Femur (tissue), 1 donor: ENCODE results near the gene CARD11.
A peak's percentile ranks its signal among the peaks of the same experiment; 100 is the strongest.

ENCODE experiments used
- DNase-seq: peaks from one replicate; pipeline ENCODE4 v3.0.0-alpha.2; 2017

Gene CARD11

DNA sequence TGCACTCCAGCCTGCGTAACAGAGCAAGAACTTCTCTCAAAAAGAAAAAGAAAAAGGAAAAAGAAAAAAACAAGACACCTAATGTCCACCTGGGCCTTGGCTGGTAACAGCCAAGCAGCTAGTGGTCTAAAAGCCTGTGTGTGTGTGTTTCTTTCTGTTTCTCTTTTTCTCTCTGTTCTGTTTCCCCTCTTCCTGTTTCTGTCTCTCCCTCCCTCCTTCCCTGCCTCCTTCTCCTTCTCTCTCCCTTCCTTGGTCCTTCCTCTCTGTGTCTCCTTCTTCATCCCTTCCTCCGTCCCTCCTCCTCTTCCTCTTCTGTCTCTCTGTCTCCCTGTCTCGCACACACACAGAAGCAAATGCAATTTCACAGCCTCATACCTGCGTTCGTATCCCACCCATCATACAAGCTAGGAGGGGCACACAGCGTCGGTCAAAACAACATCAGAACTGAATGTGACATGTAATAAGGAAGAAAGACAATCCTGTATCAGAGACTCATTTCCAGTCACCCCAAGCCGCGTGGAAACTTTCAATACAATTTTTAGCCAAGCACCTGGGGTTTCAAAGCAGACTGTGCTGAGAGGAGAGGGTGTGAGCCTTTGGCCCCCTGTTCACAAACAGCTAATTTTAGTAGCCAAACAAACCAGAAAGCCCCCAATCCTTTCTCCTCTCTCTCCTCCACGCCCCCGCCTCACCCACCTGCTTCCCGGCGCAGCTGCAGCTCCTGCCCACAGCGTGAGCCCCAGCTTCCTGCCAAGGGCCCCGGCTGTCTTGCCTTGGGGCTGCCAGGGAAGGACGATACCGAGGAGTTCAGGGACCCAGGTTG is 149.3 kb downstream of the CARD11 start:
- peak; percentile 65 for DNase-seq

DNA sequence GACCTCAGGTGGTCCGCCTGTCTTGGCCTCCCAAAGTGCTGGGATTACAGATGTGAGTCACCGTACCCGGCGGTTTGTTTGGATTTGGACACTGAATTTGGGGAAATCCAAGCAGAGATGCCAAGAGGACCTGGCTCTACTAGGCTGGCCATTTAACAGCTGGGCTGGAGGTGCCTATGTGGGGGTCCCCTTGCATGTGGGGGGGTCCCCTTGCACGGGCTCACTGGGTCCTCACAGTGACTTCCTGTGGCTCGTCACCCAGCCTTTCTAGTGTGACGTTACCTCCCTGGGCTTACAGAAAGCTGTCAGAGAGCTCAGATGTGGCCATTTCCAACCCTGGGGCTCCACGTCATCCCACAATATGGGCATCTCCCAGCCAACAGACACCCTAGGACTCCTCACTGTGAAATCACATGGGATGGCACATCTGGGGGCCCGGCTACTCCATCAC is 150.2 kb downstream of the CARD11 start:
- DNase-seq, result no peak

DNA sequence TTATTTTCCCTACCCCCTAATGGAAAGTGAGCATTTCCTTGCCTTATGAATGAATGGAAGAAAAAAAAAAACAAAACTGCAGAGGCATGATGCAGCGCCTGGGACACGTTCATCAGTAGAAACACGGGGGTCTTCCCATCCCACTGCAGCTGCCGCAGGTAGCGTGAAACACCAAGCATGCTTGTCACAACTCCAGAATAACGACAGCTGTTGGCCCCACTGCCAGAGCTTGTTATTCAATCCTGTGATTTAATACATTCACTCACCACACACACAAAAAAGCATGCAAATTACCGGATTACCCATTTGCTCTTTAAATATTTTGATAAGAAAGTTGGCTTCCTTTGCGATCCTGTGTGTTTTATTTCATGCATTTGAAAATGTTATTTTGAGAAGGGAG is 151.1 kb downstream of the CARD11 start:
- peak; percentile 51 for DNase-seq

DNA sequence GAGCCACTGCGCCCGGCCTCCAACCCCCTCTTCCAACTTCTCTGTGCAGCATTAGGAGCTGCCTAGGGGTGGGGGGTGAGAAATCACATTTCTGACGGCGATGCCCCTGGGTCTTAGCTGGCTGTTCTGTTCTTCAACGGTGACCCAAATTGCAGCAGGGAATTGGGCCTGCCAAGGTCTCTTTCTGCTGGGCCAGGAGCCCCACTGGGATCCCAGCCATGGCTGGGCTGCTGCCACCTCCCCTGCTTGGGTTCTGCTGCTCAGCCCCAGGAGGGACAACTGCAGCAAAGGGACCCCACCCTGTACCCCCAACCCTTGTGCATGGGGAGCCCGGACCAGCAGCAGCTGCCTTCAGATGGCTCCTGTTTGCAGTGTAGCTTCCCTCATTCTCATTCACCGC is 155.9 kb downstream of the CARD11 start:
- no peak for DNase-seq

DNA sequence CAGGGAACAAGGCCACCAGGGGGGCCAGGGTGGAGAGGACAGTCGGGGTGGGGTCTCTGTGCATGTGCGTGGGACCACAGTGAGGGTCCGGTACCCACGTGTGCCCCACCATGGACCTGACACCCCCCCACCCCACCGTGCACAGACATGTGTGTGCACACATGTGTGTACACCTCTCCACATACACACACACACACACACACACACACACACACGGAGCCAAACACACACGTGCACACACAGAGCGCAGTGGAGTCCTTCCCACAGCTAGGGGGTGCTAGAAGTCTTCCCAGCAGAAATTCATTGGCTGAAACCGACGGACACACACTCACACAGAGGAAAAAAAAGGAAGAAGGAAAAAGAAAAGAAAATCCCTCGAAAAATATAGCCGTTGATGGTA is 156.8 kb downstream of the CARD11 start:
- peak; percentile 76 for DNase-seq

DNA sequence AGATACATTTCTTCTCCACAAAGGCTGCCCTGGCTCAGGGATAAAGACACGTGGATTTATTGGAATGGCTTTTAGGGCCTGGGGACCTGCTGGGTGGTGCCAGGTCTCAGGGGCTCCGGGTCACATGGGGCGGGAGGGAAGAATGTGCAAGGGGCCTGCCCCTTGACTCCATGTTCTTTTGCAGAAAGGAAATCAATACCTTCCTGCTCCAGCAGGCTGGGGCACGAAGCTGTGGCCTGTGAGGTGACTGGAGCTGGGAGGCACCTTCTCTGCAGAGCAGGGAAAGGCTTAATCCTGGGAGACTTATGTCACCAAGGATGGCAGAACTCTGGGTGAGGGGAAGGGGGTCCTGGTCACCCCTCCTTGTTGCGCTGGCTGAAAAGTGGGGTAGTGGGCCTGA is 157.3 kb downstream of the CARD11 start:
- DNase-seq, result no peak

DNA sequence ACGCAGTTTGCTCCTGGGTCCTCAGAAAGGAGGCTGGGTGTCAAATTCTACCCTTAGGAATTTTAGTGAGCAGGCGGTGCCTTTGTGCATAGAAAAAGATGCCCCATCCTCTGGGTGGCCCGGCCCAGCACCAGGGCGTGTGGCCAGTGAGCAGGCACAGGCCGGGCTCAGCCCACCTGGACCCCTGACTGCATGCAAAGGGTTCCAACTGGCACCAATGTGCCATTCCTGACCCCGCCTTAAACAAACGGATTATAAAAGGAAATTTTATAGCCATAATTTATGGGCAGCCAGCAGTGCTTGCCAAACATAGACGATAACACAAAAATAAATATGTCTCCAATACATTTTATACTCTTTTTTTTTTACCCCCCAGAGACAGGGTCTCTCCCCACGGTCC is 159.5 kb downstream of the CARD11 start:
- DNase-seq, result no peak

DNA sequence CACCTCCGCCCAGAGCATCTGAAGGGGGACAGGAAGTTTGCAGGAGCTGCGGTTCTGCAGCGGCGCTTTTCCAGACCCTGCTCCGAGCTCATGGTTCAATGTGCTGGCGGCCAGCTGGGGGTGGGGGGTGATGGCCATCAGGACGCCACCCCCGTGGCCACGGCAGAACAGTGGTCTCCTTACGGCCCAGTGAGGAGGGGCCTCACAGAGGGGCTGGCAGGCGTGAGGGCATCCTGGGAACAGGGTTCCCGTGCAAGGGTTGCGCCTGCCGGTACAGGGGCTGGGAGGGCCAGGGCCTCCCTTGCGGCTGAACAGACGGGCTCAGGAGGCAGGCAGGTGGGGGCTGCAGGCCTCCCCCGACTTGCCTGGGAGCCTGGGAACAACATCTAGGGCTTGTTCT is 160.6 kb downstream of the CARD11 start:
- DNase-seq, result no peak

DNA sequence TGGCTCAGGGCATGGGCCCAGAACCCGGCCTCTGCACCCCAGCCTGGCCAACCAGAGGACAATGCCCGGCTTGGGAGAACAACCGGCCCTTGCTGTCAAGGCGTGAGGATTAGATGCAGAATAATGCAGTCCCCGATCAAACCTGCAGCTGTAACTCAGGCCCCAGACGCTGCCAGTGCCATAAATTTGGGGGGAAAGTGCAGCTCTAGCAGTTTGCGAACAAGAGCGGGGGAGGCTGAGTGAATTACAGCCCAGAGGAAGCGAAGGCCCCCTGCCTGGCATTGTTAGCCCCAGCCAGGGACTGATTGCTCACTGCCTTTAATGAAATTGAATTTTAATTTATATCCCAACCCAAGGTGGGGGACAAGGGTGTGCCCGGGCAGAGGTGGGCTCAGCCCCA is 161.6 kb downstream of the CARD11 start:
- no peak for DNase-seq

DNA sequence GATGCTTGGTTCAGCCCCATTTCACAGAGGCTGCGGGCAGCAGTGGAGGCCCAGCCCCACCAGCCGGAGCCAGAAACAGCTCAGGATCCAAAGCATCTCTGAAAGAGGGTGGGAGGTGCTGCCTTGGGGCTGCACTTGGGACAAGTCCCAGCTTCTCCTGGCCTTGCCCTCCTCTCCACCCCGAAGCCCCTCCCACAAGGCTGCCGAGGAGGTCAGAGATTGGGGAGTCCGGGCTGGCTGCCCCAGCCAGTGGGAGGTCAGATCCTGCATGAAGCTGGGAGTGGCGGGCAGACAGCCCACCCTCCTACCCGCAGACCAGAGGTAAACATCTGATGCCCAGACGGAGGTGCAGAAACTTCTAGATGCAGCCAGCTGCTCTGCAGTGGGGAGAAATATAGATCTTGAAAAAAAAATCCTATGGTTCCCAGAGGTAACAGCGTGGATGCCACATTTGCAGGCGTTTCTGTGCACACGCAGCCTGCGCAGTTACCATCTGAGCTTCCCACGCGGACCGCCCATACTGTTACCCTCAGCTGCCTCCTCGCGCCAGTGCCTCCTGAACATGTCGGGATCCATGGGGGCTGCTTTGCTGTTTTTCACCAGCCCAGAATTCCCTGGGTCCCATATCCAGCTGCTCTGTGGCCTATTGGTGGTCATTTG is 162.7 kb downstream of the CARD11 start:
- DNase-seq, result no peak

DNA sequence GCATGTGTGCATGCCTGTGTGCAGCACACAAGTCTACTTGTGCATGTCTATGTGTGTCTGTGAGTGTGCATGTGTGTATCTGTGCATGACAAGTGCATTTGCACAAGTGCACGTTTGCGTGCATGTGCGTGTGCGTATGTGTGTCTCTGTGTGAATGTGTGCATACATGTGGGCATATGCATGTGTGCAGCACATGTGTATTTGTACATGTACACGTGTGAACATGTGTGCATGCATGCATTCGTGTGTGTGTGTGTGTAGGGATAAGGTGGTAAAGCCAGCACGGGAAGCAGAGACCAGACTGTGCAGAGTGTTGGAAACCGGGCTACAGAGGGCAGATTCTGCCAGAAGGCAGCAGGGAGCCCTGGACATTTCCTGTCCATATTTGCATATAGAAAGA is 163.6 kb downstream of the CARD11 start:
- DNase-seq, result no peak

DNA sequence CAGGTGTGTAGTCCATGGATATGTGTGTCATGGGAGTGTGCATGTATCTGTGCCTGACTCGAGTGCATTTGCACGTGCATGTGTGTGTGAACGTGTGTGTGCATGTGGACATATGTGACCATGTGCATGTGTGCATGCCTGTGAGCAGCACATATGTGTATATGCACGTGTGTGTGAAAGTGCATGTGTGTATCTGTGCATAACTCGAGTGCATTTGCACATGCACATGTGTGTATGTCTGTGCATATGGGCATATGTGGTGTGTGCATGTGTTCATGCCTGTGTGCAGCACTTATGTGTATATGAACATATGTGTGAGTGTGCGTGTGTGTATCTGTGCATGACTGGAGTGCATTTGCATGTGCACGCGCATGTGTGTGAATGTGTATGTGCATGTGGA is 164.3 kb downstream of the CARD11 start:
- no peak for DNase-seq

DNA sequence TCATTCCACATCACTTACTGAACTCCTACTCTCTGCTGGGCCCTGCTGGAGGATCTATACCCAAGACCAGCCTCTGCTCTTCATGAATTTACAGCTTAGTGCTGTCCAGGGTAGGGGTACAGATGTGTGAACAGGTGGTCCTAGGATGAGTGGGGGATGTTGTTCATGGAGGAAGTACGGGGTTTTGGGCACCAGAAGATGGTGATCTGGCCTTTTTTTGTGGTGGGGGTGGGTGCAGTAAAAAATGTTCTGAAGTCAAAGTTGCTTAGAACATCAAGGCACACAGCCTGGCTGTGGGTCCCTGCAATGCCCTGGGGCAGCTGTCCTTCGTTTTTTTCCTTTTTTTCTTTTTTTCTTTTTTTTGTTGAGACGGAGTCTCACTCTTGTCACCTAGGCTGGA is 165.4 kb downstream of the CARD11 start:
- no peak for DNase-seq

DNA sequence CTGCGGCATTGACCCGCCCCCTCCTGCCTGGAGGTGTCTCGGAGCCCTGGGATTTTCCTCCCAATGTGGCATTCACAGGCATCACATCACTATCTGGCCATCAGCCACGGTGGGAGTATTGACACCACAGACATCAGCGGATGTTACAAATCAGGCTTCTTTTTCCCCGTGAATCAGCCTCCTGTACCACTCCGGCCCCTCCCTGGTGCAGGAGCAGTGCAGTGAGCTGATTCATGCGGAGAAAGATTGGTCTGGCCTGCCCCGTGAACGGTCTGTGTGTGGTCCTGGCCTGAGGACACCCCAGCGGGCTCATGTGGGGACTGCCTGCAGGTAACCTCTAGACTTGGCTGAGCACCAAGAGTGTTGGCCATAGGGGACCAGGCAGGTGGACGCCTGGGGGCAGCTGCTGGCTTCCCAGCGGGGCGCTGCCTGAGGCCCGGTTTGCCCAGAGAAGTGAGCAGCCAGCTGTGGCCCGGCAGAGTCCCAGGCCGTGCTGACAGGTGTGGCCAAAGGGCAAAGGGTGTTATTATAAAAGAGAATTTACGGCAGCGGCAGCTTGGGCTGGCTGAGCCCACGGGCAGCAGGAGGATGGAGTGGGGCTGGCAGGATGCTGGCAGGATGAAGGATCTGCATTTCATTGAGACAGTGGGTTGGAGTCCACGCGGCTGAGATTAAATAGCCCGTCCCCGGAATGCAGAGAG is 167.5 kb downstream of the CARD11 start:
- DNase-seq, result no peak

DNA sequence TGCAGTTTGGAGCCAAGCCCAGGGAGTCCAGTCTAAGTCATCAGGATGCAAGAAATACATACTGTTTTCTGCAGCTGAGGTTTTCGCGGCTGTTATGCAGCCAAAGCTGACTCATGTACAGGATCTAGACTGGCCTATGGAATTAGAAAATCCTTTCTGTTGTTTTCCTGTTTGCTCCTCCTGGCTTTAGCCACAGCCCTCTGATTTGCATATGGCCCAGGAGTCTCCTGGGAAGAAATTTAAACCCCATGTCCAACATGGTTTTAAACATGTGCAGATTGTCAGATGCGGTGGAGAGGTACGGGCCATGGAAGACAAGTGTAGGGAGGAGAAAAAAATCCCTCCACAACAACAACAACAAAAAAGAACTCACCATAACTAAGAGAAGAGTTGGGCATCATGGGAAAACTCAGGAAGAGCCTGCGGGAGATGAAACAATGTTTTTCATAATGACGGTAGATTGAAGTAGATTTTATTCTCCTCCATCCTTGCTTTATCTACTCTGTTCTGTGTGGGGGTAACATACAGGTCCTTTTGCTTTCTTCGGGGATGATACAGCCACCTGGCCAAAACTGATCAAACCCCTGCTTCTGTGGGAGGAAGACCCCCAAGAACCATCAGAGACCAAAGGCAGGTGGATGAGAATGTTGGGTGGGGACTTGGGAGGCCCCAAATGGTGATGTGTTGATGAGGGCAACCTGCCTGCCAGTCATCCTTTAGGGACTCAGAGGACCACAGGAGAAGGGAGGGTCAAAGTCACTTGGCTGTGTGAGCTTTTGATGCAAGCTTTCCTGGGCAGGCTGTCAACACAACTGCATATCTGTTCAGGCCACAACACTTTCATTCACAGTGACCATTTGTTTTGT is 169.7 kb downstream of the CARD11 start:
- DNase-seq, result peak; percentile 51

DNA sequence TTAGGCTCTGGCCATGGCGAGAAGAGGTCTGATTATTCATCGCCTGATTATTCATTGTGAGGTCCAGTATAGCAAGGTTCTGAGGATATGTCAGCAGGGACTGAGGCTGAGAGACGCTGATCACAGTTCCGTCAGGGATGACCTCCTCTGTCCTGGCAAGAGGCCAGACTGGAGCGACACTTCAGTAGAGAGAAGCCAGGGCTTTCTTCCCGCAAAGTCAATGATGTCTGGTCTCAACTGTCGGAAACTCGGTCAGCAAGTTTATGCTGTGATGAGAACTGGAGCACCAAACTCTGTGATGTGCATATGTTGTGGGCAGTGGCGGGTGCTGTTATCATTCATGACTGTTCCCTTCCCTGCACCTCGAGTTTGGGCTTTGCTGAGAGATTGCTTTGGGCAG is 170.5 kb downstream of the CARD11 start:
- DNase-seq, result peak; percentile 37

DNA sequence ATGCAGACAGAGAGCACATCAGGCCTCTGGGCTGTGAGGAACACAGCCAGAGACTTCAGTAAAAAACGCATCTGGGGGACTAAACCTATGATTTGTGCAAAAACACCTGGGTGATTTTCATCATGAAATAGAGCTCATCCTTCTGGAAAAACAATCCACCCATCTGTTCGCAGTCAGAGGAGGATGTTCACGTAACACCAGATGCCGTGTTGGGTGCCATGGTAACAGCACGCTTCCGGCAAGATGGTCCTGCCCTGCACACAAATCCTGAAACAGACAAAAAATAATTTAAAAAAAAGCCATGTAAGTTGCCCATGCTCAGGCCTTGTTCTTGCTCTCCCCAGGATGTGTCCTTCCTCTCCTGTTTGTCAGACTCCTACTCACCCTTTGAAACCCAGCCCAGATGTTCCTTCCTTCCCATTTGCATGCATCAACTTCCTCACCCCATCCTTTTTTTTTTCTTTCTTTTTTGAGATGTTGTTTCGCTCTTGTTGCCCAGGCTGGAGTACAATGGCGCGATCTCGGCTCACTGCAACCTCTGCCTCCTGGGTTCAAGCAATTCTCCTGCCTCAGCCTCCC is 171.3 kb downstream of the CARD11 start:
- DNase-seq, result no peak

DNA sequence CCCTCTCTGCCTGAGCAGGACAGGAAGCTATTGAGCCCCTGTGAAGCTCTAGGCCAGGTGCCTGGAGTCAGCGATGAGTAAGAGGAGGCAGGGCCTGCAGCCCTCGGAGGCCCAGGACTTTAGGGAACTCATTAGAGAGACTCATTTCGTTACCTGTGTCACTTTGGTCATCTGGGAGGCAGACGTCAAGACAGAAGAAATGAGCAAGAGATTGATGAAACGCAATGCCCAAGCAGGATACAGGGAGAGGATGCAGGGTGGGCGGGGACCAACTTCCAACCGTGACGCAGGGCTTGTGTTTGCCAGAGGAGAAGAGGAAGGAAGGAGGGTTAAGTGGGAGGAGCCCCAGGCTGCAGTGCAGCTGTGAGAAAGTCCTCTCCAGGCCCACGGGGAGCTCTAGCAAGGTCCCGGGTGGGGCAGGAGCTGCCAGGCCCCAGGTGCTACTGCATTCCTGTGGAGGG is 173.2 kb downstream of the CARD11 start:
- peak; percentile 80 for DNase-seq

DNA sequence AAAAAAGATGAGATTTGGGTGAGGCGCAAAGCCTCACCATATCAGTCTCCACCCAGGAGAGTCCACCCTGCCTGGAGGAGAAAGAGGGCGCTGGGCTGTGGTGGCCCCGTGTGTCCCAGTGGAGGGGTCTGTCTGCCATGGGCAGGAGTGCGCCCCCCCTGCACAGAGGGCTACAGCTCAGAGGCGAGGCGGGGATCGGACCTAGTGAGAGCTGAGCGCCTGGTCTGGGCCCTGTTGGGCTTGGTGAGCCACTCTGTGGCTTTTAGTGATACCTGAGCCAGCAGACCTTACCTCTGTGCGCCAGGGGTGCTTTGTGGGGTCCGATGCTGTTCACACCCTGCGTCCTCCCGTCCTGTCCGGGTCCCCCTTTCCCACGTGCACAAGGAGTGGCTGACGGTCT is 173.7 kb downstream of the CARD11 start:
- DNase-seq, result no peak

DNA sequence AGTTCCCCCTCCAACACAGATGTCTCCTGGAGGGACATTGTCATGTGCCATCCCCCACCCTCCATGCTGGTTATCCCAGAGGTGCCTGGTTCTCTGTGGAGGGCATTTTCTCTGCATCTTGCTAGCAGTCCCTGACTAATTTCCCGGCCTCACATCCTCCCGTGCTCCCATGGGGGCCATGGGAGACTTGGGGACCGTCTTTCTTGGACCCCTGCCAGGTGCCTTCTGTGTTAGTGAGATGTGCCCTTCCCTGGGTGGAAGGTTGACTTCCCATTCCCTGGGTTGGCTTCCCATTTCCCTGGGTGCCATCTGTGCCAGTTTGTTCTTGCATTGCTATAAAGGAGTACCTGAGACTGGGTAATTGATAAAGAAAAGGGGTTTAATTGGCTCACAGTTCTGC is 177.1 kb downstream of the CARD11 start:
- no peak for DNase-seq

DNA sequence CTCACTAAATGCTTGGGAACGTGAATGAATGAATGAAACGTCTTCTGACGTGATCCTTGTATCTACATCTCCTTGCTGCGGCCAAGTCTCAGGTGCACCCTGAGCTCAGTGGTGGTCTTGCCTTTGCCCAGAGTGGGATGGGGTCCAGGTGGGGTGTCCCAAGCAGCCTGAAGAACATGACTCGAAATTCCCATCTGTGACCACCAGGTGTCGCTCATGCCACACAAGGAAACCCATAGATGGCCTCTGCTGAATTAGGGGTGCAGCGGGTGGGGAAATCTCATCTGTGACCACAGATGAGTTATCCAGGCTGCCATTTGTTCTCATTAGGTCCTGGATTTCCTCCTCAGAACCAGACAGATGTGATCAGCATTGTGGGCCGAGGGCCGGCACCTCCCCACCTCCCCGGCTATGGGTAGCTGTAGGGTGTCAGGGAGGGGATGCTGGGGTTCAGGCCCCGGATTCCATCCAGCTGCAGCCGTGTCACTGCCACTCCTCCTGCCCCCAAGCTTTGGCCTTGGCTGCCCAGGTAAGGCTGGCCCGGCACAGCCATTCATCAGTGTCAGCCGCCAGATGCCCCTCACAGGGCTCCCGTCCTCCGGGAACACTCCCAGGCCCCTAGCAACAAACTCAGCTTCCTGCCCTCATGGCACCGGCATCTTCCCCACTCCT is 178.5 kb downstream of the CARD11 start:
- DNase-seq, result peak; percentile 80
